ENCODE measurements around the gene ST3GAL4. TPM values are rescaled to one million over a fixed set of nuclear protein-coding genes. Genes with fewer than 3 reads are reported as not detected.

ST3GAL4 gene
- total and polyA plus RNA-seq, 2 donors (not counting 1 experiment from before 2014, with no cell fraction given): 1.1 to 1.9 TPM

GRCh38 chr11:126417091-126417862, 61.8 kb downstream of the ST3GAL4 start:
- peak overlapping the region; percentile 55 for H3K9ac ChIP-seq (ENCODE audit: low read length)
- TF ChIP-seq EZH2 (IDR thresholded peaks at IDR 0.05; ENCODE audit: borderline replicate concordance, insufficient read depth, low read depth, low read length, poor library complexity, severe bottlenecking): no peak
- TF ChIP-seq, protein P1, sequence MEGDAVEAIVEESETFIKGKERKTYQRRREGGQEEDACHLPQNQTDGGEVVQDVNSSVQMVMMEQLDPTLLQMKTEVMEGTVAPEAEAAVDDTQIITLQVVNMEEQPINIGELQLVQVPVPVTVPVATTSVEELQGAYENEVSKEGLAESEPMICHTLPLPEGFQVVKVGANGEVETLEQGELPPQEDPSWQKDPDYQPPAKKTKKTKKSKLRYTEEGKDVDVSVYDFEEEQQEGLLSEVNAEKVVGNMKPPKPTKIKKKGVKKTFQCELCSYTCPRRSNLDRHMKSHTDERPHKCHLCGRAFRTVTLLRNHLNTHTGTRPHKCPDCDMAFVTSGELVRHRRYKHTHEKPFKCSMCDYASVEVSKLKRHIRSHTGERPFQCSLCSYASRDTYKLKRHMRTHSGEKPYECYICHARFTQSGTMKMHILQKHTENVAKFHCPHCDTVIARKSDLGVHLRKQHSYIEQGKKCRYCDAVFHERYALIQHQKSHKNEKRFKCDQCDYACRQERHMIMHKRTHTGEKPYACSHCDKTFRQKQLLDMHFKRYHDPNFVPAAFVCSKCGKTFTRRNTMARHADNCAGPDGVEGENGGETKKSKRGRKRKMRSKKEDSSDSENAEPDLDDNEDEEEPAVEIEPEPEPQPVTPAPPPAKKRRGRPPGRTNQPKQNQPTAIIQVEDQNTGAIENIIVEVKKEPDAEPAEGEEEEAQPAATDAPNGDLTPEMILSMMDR (IDR thresholded peaks at IDR 0.05): no peak
- H3K4me1 ChIP-seq (ENCODE audit: control insufficient read depth in 2 of 2, insufficient read depth in 2 of 2, low read length in 2 of 2): peaks cover 22 to 25% of the 10 kb centered on the region in 2 donors
- H3K9me3 ChIP-seq (ENCODE audit: control extremely low read depth in 1 of 3, control insufficient read depth in 2 of 3, insufficient read depth in 1 of 3, low read length in 2 of 3): peaks cover 0 to 2% (median 0%) of the 10 kb centered on the region in 3 donors
- Mint-ChIP-seq H3K9me3 (ENCODE audit: insufficient read depth) (no peaks in the 10 kb centered on the region), H3K27me3 (no peaks in the 10 kb centered on the region), H3K4me3 (peak overlapping the region; percentile 77), H3K4me1 (peaks cover 25% of the 10 kb centered on the region), H3K27ac (no peak overlapping the region)
- H3K36me3 ChIP-seq (replicated peaks in 1 of 2; ENCODE audit: control extremely low read depth in 1 of 2, control insufficient read depth in 1 of 2, extremely low read depth in 1 of 2, insufficient read depth in 2 of 2, low read length in 1 of 2): no peaks in the 10 kb centered on the region
- no peak overlapping the region for H3K27ac ChIP-seq (ENCODE audit: low read length in 2 of 2)
- H3K4me2 ChIP-seq (replicated peaks; ENCODE audit: low read depth, low read length, poor library complexity, severe bottlenecking): peak overlapping the region; percentile 87
- peak overlapping the region in 2 of 5 experiments; percentile 45 for H3K4me3 ChIP-seq (ENCODE audit: control extremely low read depth in 1 of 5, extremely low read depth in 1 of 5, insufficient read depth in 1 of 5, low read depth in 2 of 5, low read length in 4 of 5)
- ChIA-PET CTCF (interaction anchor here (1.2 to 1.5 kb wide), 2 partner anchors 63 to 107 kb away, joined by 3 to 5 read pairs; no protein-coding TSS in a partner anchor), POLR2A (no interaction called here)
- H3K79me2 ChIP-seq (ENCODE audit: control insufficient read depth, insufficient read depth, low read length): no peaks in the 10 kb centered on the region
- H2AFZ ChIP-seq (ENCODE audit: insufficient read depth, low read depth, low read length, poor library complexity, severe bottlenecking): peak overlapping the region; percentile 83
- WGBS (ENCODE audit: insufficient coverage): 93% methylated on average over 8 of the region's 12 CpGs
- H4K20me1 ChIP-seq (ENCODE audit: control insufficient read depth, insufficient read depth, low read length, poor library complexity, severe bottlenecking): no peaks in the 10 kb centered on the region
- intact Hi-C loops (cut with micrococcal nuclease): no loop called here
- no peak for ATAC-seq (ENCODE audit: low read depth)
- peaks cover 0 to 13% (median 0%) of the 10 kb centered on the region in 4 experiments for H3K27me3 ChIP-seq (replicated peaks in 1 of 4; ENCODE audit: control extremely low read depth in 1 of 4, control insufficient read depth in 3 of 4, insufficient read depth in 4 of 4, low read length in 3 of 4)
- no peak for DNase-seq

- H3K4me1 ChIP-seq (ENCODE audit: control insufficient read depth in 2 of 2, insufficient read depth in 2 of 2, low read length in 2 of 2): peaks cover 22 to 25% of the 10 kb centered on the region in 2 donors
- H2AFZ ChIP-seq (ENCODE audit: insufficient read depth, low read depth, low read length, poor library complexity, severe bottlenecking): no peak overlapping the region
- no peak overlapping the region for H3K4me2 ChIP-seq (replicated peaks; ENCODE audit: low read depth, low read length, poor library complexity, severe bottlenecking)
- no peaks in the 10 kb centered on the region for H3K79me2 ChIP-seq (ENCODE audit: control insufficient read depth, insufficient read depth, low read length)
- H3K27ac ChIP-seq (ENCODE audit: low read length in 2 of 2): no peak overlapping the region
- ATAC-seq (ENCODE audit: low read depth): no peak
- no peak for DNase-seq
- no peak overlapping the region for H3K9ac ChIP-seq (ENCODE audit: low read length)
- TF ChIP-seq EZH2 (IDR thresholded peaks at IDR 0.05; ENCODE audit: borderline replicate concordance, insufficient read depth, low read depth, low read length, poor library complexity, severe bottlenecking): no peak
- TF ChIP-seq, protein P1 (IDR thresholded peaks at IDR 0.05): no peak
- ChIA-PET CTCF (interaction anchor here (0.6 to 1.2 kb wide), 2 partner anchors 108 to 1465 kb away, joined by 3 read pairs; partner anchors contain the start of gene CCDC15), POLR2A (no interaction called here)
- no peak overlapping the region for H3K4me3 ChIP-seq (ENCODE audit: control extremely low read depth in 1 of 5, extremely low read depth in 1 of 5, insufficient read depth in 1 of 5, low read depth in 2 of 5, low read length in 4 of 5)
- WGBS (ENCODE audit: insufficient coverage): no CpG with 5 or more reads among the region's 1 CpG
- no peaks in the 10 kb centered on the region for H3K9me3 Mint-ChIP-seq (ENCODE audit: insufficient read depth)
- intact Hi-C loops (cut with micrococcal nuclease): no loop called here
- H3K27me3 ChIP-seq (replicated peaks in 1 of 4; ENCODE audit: control extremely low read depth in 1 of 4, control insufficient read depth in 3 of 4, insufficient read depth in 4 of 4, low read length in 3 of 4): peaks cover 0 to 18% (median 0%) of the 10 kb centered on the region in 4 experiments
- no peaks in the 10 kb centered on the region for H4K20me1 ChIP-seq (ENCODE audit: control insufficient read depth, insufficient read depth, low read length, poor library complexity, severe bottlenecking)
- peaks cover 0 to 2% (median 0%) of the 10 kb centered on the region in 3 donors for H3K9me3 ChIP-seq (ENCODE audit: control extremely low read depth in 1 of 3, control insufficient read depth in 2 of 3, insufficient read depth in 1 of 3, low read length in 2 of 3)
- H3K36me3 ChIP-seq (replicated peaks in 1 of 2; ENCODE audit: control extremely low read depth in 1 of 2, control insufficient read depth in 1 of 2, extremely low read depth in 1 of 2, insufficient read depth in 2 of 2, low read length in 1 of 2): no peaks in the 10 kb centered on the region
- peaks cover 6% of the 10 kb centered on the region for H3K27me3 Mint-ChIP-seq
- H3K27ac Mint-ChIP-seq: no peak overlapping the region
- H3K4me3 Mint-ChIP-seq: no peak overlapping the region
- H3K4me1 Mint-ChIP-seq: peaks cover 25% of the 10 kb centered on the region
Observed at GRCh38 chr11:126418887-126419286, 63.4 kb downstream of the ST3GAL4 start.
